ENCODE results near the gene RAB24. TPM values are rescaled to one million over a fixed set of nuclear protein-coding genes. Genes with fewer than 3 reads are reported as not detected.

The RAB24 gene
- total RNA-seq, 1 experiment from 2014 or later: 40.3 TPM

DNA sequence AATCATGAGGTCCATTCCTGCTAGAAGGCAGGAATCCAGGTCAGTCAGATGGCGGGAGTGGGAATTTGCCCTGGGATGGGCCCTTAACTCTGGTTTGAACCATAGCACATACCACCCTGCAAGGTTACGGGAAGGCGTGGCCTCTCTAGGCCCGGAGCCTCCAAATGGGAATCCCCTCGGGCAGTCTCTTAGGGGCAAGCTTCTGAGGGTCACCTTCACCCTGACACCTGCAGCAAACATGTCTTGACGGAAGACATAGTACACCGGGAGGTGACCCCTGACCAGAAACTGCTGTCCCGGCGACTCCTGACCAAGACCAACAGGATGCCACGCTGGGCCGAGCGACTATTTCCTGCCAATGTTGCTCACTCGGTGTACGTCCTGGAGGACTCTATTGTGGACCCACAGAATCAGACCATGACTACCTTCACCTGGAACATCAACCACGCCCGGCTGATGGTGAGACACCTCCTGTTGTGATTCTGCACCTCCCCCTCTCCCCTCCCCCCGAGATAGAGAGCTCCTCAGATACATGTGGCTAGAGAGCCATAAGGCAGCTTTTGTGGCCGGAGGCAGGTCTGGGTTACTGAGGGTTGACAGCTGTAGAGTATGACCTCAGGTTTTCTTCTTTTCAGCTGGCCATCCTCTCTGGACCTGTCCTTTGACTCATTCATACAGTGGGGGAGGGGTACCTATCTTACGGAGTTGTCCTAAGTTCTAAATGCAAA is 1.0 kb upstream of the RAB24 start:
- ATAC-seq (no peak), DNase-seq (peak; percentile 57)
- Histone ChIP-seq H3K9me2 (replicated peaks; ENCODE audit: low read length) (no peaks in the 10 kb centered on the region), H4K20me1 (ENCODE audit: low read length) (peaks cover 25% of the 10 kb centered on the region), H3F3A (ENCODE audit: low read length, unreplicated experiment) (peaks cover 19% of the 10 kb centered on the region), H3K9me3 (ENCODE audit: low read length) (no peaks in the 10 kb centered on the region), H3K4me3 (ENCODE audit: low read length) (peak overlapping the region; percentile 86), H3K27ac (ENCODE audit: low read length) (peak overlapping the region; percentile 92), H3K4me2 (ENCODE audit: low read length) (peak overlapping the region; percentile 97), H3K9ac (ENCODE audit: low read length) (peak overlapping the region; percentile 89), H3K27me3 (ENCODE audit: low read length) (no peaks in the 10 kb centered on the region), H3K36me3 (ENCODE audit: low read depth, low read length) (peaks cover 18% of the 10 kb centered on the region; the same call in 1 of the 2 replicates), H3K4me1 (ENCODE audit: insufficient read depth, low read length) (peaks cover 48% of the 10 kb centered on the region), H3K79me2 (ENCODE audit: low read length) (peaks cover 50% of the 10 kb centered on the region), H2AFZ (ENCODE audit: low read length) (no peak overlapping the region)
- ChIA-PET POLR2A (ENCODE audit: unreplicated experiment) (no interaction called here), CTCF (no interaction called here)
- TF ChIP-seq EZH2phosphoT487 (IDR thresholded peaks at IDR 0.05; ENCODE audit: borderline replicate concordance, low read length): no peak
- TF ChIP-seq EZH2 (IDR thresholded peaks at IDR 0.05; ENCODE audit: low read length, unreplicated experiment): no peak
- TF ChIP-seq, protein P1, sequence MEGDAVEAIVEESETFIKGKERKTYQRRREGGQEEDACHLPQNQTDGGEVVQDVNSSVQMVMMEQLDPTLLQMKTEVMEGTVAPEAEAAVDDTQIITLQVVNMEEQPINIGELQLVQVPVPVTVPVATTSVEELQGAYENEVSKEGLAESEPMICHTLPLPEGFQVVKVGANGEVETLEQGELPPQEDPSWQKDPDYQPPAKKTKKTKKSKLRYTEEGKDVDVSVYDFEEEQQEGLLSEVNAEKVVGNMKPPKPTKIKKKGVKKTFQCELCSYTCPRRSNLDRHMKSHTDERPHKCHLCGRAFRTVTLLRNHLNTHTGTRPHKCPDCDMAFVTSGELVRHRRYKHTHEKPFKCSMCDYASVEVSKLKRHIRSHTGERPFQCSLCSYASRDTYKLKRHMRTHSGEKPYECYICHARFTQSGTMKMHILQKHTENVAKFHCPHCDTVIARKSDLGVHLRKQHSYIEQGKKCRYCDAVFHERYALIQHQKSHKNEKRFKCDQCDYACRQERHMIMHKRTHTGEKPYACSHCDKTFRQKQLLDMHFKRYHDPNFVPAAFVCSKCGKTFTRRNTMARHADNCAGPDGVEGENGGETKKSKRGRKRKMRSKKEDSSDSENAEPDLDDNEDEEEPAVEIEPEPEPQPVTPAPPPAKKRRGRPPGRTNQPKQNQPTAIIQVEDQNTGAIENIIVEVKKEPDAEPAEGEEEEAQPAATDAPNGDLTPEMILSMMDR (conservative IDR thresholded peaks at IDR 0.05; ENCODE audit: low read depth, low read length): no peak
- BruUV-seq (replicated peaks): TSS peak; percentile 54
- intact Hi-C loops (cut with micrococcal nuclease): loop anchor here (5.0 kb wide), 2 partner anchors 172 to 193 kb away; partner anchors contain the start of genes NSD1 and PDLIM7

DNA sequence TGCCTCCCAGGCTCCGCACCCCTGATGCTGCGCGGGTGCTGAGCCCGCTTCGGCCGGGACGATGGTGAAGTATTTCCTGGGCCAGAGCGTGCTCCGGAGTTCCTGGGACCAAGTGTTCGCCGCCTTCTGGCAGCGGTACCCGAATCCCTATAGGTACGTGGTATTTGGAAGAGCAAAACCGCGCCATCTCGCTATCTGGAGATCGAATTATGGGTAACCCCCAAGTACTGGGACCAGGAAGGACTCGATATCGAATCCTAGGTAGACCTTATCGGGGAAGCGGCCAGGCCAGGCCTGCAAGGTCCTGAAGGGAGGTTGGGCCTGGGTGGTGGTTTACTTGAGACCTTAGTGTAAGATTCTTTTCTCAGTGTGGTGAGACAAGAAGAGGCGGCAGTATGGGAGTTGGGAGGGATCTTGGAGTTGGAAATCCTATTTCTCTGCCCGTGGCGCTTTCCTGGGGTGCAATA is 439 bp upstream of the RAB24 start:
- intact Hi-C loops (cut with micrococcal nuclease): loop anchor here (5.0 kb wide), 2 partner anchors 172 to 193 kb away; partner anchors contain the start of genes NSD1 and PDLIM7
- peak overlapping the region; percentile 31; the same call in 1 of the 2 replicates for H2AFZ ChIP-seq (ENCODE audit: low read length)
- H3K4me3 ChIP-seq (ENCODE audit: low read length): peak overlapping the region; percentile 86
- peaks cover 18% of the 10 kb centered on the region; the same call in 1 of the 2 replicates for H3K36me3 ChIP-seq (ENCODE audit: low read depth, low read length)
- H3K4me1 ChIP-seq (ENCODE audit: insufficient read depth, low read length): peaks cover 53% of the 10 kb centered on the region
- no peaks in the 10 kb centered on the region for H3K27me3 ChIP-seq (ENCODE audit: low read length)
- CTCF ChIA-PET: no interaction called here
- POLR2A ChIA-PET (ENCODE audit: unreplicated experiment): no interaction called here
- no peak for DNase-seq
- peak overlapping the region; percentile 92 for H3K27ac ChIP-seq (ENCODE audit: low read length)
- H3F3A ChIP-seq (ENCODE audit: low read length, unreplicated experiment): peaks cover 19% of the 10 kb centered on the region
- peak overlapping the region; percentile 97 for H3K4me2 ChIP-seq (ENCODE audit: low read length)
- H3K9me2 ChIP-seq (replicated peaks; ENCODE audit: low read length): no peaks in the 10 kb centered on the region
- TF ChIP-seq, protein P1 (conservative IDR thresholded peaks at IDR 0.05; ENCODE audit: low read depth, low read length): no peak
- TF ChIP-seq EZH2phosphoT487 (IDR thresholded peaks at IDR 0.05; ENCODE audit: borderline replicate concordance, low read length) (no peak), EZH2 (IDR thresholded peaks at IDR 0.05; ENCODE audit: low read length, unreplicated experiment) (no peak)
- H3K79me2 ChIP-seq (ENCODE audit: low read length): peaks cover 47% of the 10 kb centered on the region
- H4K20me1 ChIP-seq (ENCODE audit: low read length): peaks cover 25% of the 10 kb centered on the region
- no TSS peak for BruUV-seq (replicated peaks)
- no peak for ATAC-seq
- H3K9ac ChIP-seq (ENCODE audit: low read length): peak overlapping the region; percentile 89
- no peaks in the 10 kb centered on the region for H3K9me3 ChIP-seq (ENCODE audit: low read length)

All from PC-3 (cell line).